Esophagus muscularis mucosa (tissue), 3 donors: ENCODE measurements around the gene LDLRAD2.

Source experiments
- CTCF ChIP-seq, 3 experiments: fragments of 200-600 bp in 2 of 3; fragments of 450-650 bp in 1 of 3; sonication (generic) in 2 of 3; IDR thresholded peaks; one replicate each; pipeline ENCODE4 v1.5.1; 2017 to 2019; ENCODE audit warnings: antibody characterized with exemption in 3 of 3, mild to moderate bottlenecking in 2 of 3, moderate library complexity in 1 of 3
- EP300 ChIP-seq: sonication (generic); formaldehyde crosslinking; IDR thresholded peaks from one replicate; pipeline ENCODE4 v1.6.1; 2017; ENCODE audit warnings: antibody characterized with exemption

- TF ChIP-seq EP300 (no peak), CTCF (IDR thresholded peaks at IDR 0.05) (no peak)
These were observed 55.5 kb downstream of the LDLRAD2 start for GRCh38 chr1:21867451-21867996.
